Effector memory CD8-positive, alpha-beta T cell (primary cell): ENCODE measurements around the gene ISX.

Experiments
- ATAC-seq: fragments of 150-1000 bp; cut with Tn5 transposase; replicated peaks from 2 replicates; pipeline ENCODE4 v1.10.0; 2021; ENCODE audit warnings: mild to moderate bottlenecking, moderate library complexity
- DNase-seq, 3 experiments: peaks; one replicate each; pipeline ENCODE4 v3.0.0; 2021
- H3K27ac Mint-ChIP-seq, 2 donors: one replicate each; pipeline ENCODE4 v1.8.0; 2022; ENCODE audit warnings: mild to moderate bottlenecking in 2 of 2, mixed read lengths in 2 of 2, moderate library complexity in 2 of 2
- H3K27me3 Mint-ChIP-seq, 2 donors: one replicate each; pipeline ENCODE4 v1.8.0; 2022; ENCODE audit warnings: mixed read lengths in 2 of 2
- H3K36me3 Mint-ChIP-seq: one replicate; pipeline ENCODE4 v1.8.0; 2022; ENCODE audit warnings: mild to moderate bottlenecking, moderate library complexity, mixed read lengths; ENCODE audit not compliant: insufficient read depth
- H3K4me1 Mint-ChIP-seq, 2 donors: one replicate each; pipeline ENCODE4 v1.8.0; 2022; ENCODE audit warnings: low read depth in 2 of 2, mixed read lengths in 2 of 2
- H3K4me3 Mint-ChIP-seq, 2 donors: one replicate each; pipeline ENCODE4 v1.8.0; 2022; ENCODE audit warnings: mild to moderate bottlenecking in 2 of 2, mixed read lengths in 2 of 2, moderate library complexity in 2 of 2
- H3K9me3 Mint-ChIP-seq, 2 donors: one replicate each; pipeline ENCODE4 v1.8.0; 2022; ENCODE audit warnings: mixed read lengths in 2 of 2

Gene ISX

GRCh38 chr22:35102663-35103062 is 36.7 kb downstream of the ISX start:
- no peak for ATAC-seq
- no peak for DNase-seq
- Mint-ChIP-seq H3K4me1 (no peaks in the 10 kb centered on the region), H3K9me3 (peaks cover 0 to 7% of the 10 kb centered on the region in 2 donors), H3K27ac (no peak overlapping the region), H3K27me3 (peaks cover 14 to 32% of the 10 kb centered on the region in 2 donors), H3K36me3 (peaks cover 3% of the 10 kb centered on the region), H3K4me3 (no peak overlapping the region)

DNA sequence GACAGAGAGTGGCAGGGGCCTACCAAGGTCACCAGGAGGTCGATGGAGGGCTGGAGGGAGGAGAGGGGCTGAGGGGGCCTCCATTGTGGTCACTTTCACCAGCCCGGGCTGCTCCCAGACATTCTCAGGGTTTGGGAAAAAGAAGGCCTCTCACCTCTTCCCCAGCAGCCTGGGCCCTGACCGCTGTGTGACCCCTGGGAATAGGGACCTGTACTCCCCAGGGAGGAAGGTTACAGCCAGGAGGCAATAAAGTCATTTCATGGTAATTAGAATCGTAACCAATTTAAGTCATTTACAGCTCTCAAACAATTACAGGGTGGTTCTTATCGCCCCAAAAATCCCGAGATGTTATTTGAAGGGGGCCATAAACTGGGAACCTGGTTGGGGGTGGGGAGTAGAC is 37.8 kb downstream of the ISX start:
- no peak overlapping the region for H3K4me3 Mint-ChIP-seq
- no peak overlapping the region for H3K27ac Mint-ChIP-seq
- H3K27me3 Mint-ChIP-seq, result peaks cover 19 to 35% of the 10 kb centered on the region in 2 donors
- ATAC-seq (no peak), DNase-seq (no peak)
- H3K4me1 Mint-ChIP-seq, result no peaks in the 10 kb centered on the region
- H3K9me3 Mint-ChIP-seq, result peaks cover 0 to 4% of the 10 kb centered on the region in 2 donors
- peaks cover 3% of the 10 kb centered on the region for H3K36me3 Mint-ChIP-seq

GRCh38 chr22:35104491-35104890 is 38.5 kb downstream of the ISX start:
- peaks cover 3% of the 10 kb centered on the region for H3K36me3 Mint-ChIP-seq
- no peaks in the 10 kb centered on the region for H3K4me1 Mint-ChIP-seq
- DNase-seq, result no peak
- peaks cover 22 to 36% of the 10 kb centered on the region in 2 donors for H3K27me3 Mint-ChIP-seq
- no peaks in the 10 kb centered on the region for H3K9me3 Mint-ChIP-seq
- no peak for ATAC-seq
- H3K27ac Mint-ChIP-seq, result no peak overlapping the region
- no peak overlapping the region for H3K4me3 Mint-ChIP-seq

DNA sequence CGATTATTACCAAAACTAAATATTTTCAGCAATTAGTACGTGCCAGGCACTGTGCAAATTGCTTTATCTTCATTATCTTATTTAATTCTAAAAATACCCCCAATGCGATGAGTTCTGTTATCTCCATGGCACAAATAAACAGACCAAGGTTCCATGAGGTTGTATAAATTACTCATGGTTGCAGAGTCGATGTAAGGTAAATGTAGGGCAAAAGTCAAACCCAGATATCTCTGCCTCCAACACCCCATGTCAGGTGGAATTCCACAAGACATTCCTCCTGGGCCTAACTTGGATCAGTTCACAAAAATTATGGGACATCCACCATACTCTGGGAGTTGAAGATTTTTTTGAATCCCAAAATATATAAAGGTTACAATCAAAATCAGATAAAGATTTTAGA is 43.7 kb downstream of the ISX start:
- Mint-ChIP-seq H3K4me1 (no peaks in the 10 kb centered on the region), H3K9me3 (no peaks in the 10 kb centered on the region), H3K4me3 (no peak overlapping the region), H3K36me3 (peaks cover 3% of the 10 kb centered on the region), H3K27me3 (peaks cover 45 to 61% of the 10 kb centered on the region in 2 donors), H3K27ac (no peak overlapping the region)
- no peak for DNase-seq
- no peak for ATAC-seq

GRCh38 chr22:35111244-35111643 is 45.3 kb downstream of the ISX start:
- H3K9me3 Mint-ChIP-seq, result no peaks in the 10 kb centered on the region
- H3K27me3 Mint-ChIP-seq, result peaks cover 45 to 76% of the 10 kb centered on the region in 2 donors
- H3K4me3 Mint-ChIP-seq, result no peak overlapping the region
- H3K36me3 Mint-ChIP-seq, result peaks cover 5% of the 10 kb centered on the region
- ATAC-seq (no peak), DNase-seq (no peak)
- H3K27ac Mint-ChIP-seq, result no peak overlapping the region
- no peaks in the 10 kb centered on the region for H3K4me1 Mint-ChIP-seq

- H3K27ac Mint-ChIP-seq, result no peak overlapping the region
- peaks cover 5% of the 10 kb centered on the region for H3K36me3 Mint-ChIP-seq
- no peak overlapping the region for H3K4me3 Mint-ChIP-seq
- peaks cover 34 to 83% of the 10 kb centered on the region in 2 donors for H3K27me3 Mint-ChIP-seq
- no peaks in the 10 kb centered on the region for H3K4me1 Mint-ChIP-seq
- H3K9me3 Mint-ChIP-seq, result no peaks in the 10 kb centered on the region
- ATAC-seq (no peak), DNase-seq (no peak)
These were observed 47.4 kb downstream of the ISX start for GRCh38 chr22:35113341-35113740.

DNA sequence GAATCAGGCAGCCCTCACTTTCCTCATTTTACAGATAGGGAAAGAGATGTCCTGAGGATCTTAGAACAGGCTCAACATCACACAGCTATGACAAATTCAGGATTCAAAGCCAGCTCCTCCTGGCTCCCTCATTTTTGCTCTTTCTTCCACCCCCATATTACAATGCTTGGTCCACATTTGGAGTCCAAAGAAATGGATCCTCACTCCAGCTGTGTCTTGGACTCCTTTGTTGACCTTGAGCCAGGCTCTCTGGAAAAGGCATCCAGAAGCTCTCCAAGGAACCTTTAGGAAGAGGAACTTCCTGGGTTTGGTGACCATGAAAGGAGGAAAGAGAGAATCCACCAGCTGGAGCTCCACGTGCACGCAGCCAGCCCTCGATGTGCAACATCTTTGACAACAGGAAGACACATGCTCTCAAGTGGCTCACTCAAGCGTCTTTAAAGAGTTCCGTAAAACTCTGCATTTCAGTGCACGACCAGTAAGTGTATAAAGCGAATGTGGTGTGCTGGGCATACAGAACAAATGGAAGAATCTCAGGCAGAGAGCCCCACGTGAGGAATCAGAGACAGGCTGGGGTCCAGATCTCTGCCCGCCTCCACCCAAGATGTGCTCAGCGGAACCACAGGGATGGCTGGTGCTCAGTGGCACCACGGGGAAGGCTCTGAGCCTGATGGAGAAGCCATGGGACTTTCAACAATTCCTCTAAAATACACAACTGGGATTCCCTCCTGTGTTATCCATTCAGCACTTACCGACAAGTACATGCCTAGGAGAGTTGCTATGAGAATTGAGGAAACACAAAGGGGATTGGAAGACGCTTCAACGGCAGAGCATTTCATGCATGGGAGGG is 48.4 kb downstream of the ISX start:
- DNase-seq, result no peak
- H3K9me3 Mint-ChIP-seq, result no peaks in the 10 kb centered on the region
- peaks cover 3% of the 10 kb centered on the region for H3K36me3 Mint-ChIP-seq
- H3K4me1 Mint-ChIP-seq, result no peaks in the 10 kb centered on the region
- H3K27me3 Mint-ChIP-seq, result peaks cover 24 to 77% of the 10 kb centered on the region in 2 donors
- H3K4me3 Mint-ChIP-seq, result no peak overlapping the region
- H3K27ac Mint-ChIP-seq, result no peak overlapping the region
- ATAC-seq, result no peak

GRCh38 chr22:35115515-35115914 is 49.6 kb downstream of the ISX start:
- Mint-ChIP-seq H3K9me3 (no peaks in the 10 kb centered on the region), H3K27ac (no peak overlapping the region), H3K4me3 (no peak overlapping the region), H3K27me3 (peaks cover 16 to 65% of the 10 kb centered on the region in 2 donors), H3K4me1 (no peaks in the 10 kb centered on the region), H3K36me3 (peaks cover 3% of the 10 kb centered on the region)
- ATAC-seq (no peak), DNase-seq (no peak)

GRCh38 chr22:35116269-35116668 is 50.3 kb downstream of the ISX start:
- no peaks in the 10 kb centered on the region for H3K4me1 Mint-ChIP-seq
- ATAC-seq, result no peak
- no peak overlapping the region for H3K4me3 Mint-ChIP-seq
- peaks cover 9 to 58% of the 10 kb centered on the region in 2 donors for H3K27me3 Mint-ChIP-seq
- no peak overlapping the region for H3K27ac Mint-ChIP-seq
- DNase-seq, result no peak
- peaks cover 3% of the 10 kb centered on the region for H3K36me3 Mint-ChIP-seq
- no peaks in the 10 kb centered on the region for H3K9me3 Mint-ChIP-seq

- H3K4me1 Mint-ChIP-seq, result no peaks in the 10 kb centered on the region
- ATAC-seq, result no peak
- no peaks in the 10 kb centered on the region for H3K9me3 Mint-ChIP-seq
- H3K27ac Mint-ChIP-seq, result no peak overlapping the region
- no peak for DNase-seq
- H3K4me3 Mint-ChIP-seq, result no peak overlapping the region
- H3K36me3 Mint-ChIP-seq, result peaks cover 3% of the 10 kb centered on the region
- peaks cover 6 to 52% of the 10 kb centered on the region in 2 donors for H3K27me3 Mint-ChIP-seq
These were observed 50.9 kb downstream of the ISX start for GRCh38 chr22:35116817-35117216.

DNA sequence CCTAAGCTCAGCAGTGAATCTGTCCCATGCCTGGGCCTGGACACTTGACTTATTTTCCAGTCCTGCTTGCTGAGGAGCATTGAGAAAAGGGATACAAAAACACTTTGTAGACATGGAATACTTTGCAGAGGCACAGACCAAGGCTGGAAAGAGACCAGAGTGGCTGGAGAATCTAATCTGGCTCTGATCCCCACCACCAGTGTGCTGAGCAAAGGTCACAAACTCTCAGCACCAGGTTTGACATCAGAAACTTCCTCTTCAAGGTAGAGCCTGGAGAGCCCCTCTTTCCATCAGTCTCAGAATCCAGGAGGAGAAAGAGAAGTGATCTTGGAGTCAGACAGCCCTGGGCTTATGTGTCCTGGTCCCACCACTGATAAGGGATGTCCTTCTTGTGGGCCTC is 53.5 kb downstream of the ISX start:
- H3K27ac Mint-ChIP-seq, result no peak overlapping the region
- ATAC-seq (no peak), DNase-seq (no peak)
- peaks cover 16 to 54% of the 10 kb centered on the region in 2 donors for H3K27me3 Mint-ChIP-seq
- H3K4me1 Mint-ChIP-seq, result no peaks in the 10 kb centered on the region
- H3K36me3 Mint-ChIP-seq, result peaks cover 3% of the 10 kb centered on the region
- H3K9me3 Mint-ChIP-seq, result no peaks in the 10 kb centered on the region
- no peak overlapping the region for H3K4me3 Mint-ChIP-seq

- no peaks in the 10 kb centered on the region for H3K9me3 Mint-ChIP-seq
These were observed 58.8 kb downstream of the ISX start for GRCh38 chr22:35124691-35125219.

DNA sequence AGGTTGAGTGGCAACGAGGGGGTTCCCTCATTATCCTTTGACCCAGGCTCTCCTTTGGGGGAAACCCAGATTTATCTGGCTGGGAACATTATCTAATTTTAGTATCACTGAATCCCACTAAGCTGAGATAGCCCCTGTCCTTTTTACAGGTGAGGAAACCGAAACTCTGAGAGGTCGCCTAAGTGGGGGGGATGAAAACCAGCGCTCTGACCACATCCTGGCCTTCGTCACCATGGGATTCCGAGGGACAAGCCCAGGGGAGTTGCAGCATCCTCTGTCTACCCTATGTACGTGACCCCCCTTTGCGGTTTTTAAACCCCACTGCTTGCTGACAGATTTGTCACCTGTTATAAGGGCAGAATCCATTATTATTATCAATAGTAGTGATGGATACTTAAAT is 61.0 kb downstream of the ISX start:
- H3K9me3 Mint-ChIP-seq, result no peaks in the 10 kb centered on the region
- no peaks in the 10 kb centered on the region for H3K36me3 Mint-ChIP-seq
- H3K4me3 Mint-ChIP-seq, result no peak overlapping the region
- H3K27me3 Mint-ChIP-seq, result peaks cover 73 to 87% of the 10 kb centered on the region in 2 donors
- no peak overlapping the region for H3K27ac Mint-ChIP-seq
- DNase-seq (no peak), ATAC-seq (no peak)
- H3K4me1 Mint-ChIP-seq, result no peaks in the 10 kb centered on the region

More at GRCh38 chr22:35124691-35125219, 58.8 kb downstream of the ISX start:
- DNase-seq, result no peak
- no peak for ATAC-seq
- Mint-ChIP-seq H3K27me3 (peaks cover 63 to 66% of the 10 kb centered on the region in 2 donors), H3K4me3 (no peak overlapping the region), H3K27ac (no peak overlapping the region), H3K36me3 (no peaks in the 10 kb centered on the region), H3K4me1 (no peaks in the 10 kb centered on the region)

- peaks cover 73 to 92% of the 10 kb centered on the region in 2 donors for H3K27me3 Mint-ChIP-seq
- no peaks in the 10 kb centered on the region for H3K9me3 Mint-ChIP-seq
These were observed 62.7 kb downstream of the ISX start for GRCh38 chr22:35128637-35129036.

More at GRCh38 chr22:35128637-35129036, 62.7 kb downstream of the ISX start:
- no peak overlapping the region for H3K4me3 Mint-ChIP-seq
- no peak overlapping the region for H3K27ac Mint-ChIP-seq
- DNase-seq, result no peak
- no peaks in the 10 kb centered on the region for H3K4me1 Mint-ChIP-seq
- no peak for ATAC-seq
- no peaks in the 10 kb centered on the region for H3K36me3 Mint-ChIP-seq
